HepG2 (cell line): Measurements from ENCODE around the gene VPS13D. TPM values are rescaled to one million over a fixed set of nuclear protein-coding genes. Genes with fewer than 3 reads are reported as not detected.
A peak's percentile ranks its signal among the peaks of the same experiment; 100 is the strongest.

Experiments
- ATAC-seq: fragments of 200-7000 bp; cut with Tn5 transposase; 3 replicates; pipeline ENCODE4 v1.9.1; 2020; ENCODE audit warnings: mild to moderate bottlenecking, moderate library complexity
- BruUV-seq: library from RNA; stranded (reverse); fragments of 400-500 nt; replicated peaks from 2 replicates; lab custom pipeline; 2021; lab: Mats Ljungman, UMichigan
- CTCF ChIA-PET: fragments of 300-600 bp; formaldehyde crosslinking; extraction: SDS; loops from one replicate; lab custom pipeline; 2021; ENCODE audit warnings: low total read pairs, inconsistent platforms, low intra/inter-chr PET ratio; lab: Yijun Ruan, JAX
- POLR2A ChIA-PET: fragments of 350-600 bp; sonication (Branson Sonifier 250); formaldehyde crosslinking; loops from one replicate; lab custom pipeline; 2020; ENCODE audit warnings: antibody characterized with exemption, inconsistent platforms; lab: Yijun Ruan, JAX
- DNase-seq: peaks from one replicate; pipeline ENCODE4 v3.0.0-alpha.2; 2015; ENCODE audit warnings: low spot score
- FAIRE-seq: peaks from 3 replicates; lab custom pipeline; 2011; peaks lifted over from hg19 to GRCh38; lab: Jason Lieb, UNC
- H2AFZ ChIP-seq: one replicate; pipeline ENCODE4 v1.6.1; 2011; ENCODE audit warnings: low read length, inconsistent platforms
- H3K27ac ChIP-seq: fragments of 300-600 bp; 3 replicates; pipeline ENCODE4 v1.8.0; 2011; ENCODE audit warnings: mixed run types, mild to moderate bottlenecking, mixed read lengths, low read length, inconsistent platforms; ENCODE audit not compliant: insufficient read depth; ENCODE audit errors: extremely low read length
- H3K27me3 ChIP-seq, 2 experiments: fragments of 200-600 bp in 1 of 2; 2 replicates in 1 of 2; 3 replicates in 1 of 2; pipeline versions ENCODE4 v1.6.0 to v1.8.0; 2011; ENCODE audit warnings: low read length in 2 of 2, mild to moderate bottlenecking in 2 of 2, moderate library complexity in 2 of 2, inconsistent platforms in 1 of 2; ENCODE audit not compliant: insufficient read depth in 2 of 2, control insufficient read depth in 1 of 2
- H3K36me3 ChIP-seq, 2 experiments: fragments of 200-600 bp in 1 of 2; replicated peaks in 1 of 2; 2 replicates in 1 of 2; 3 replicates in 1 of 2; pipeline versions ENCODE4 v1.5.1 to v1.8.0; 2011; ENCODE audit warnings: low read length in 2 of 2, inconsistent platforms in 1 of 2; ENCODE audit not compliant: insufficient read depth in 2 of 2, control insufficient read depth in 1 of 2
- H3K4me1 ChIP-seq: 2 replicates; pipeline ENCODE4 v1.5.1; 2012; ENCODE audit warnings: low read length, inconsistent platforms; ENCODE audit not compliant: insufficient read depth
- H3K4me2 ChIP-seq: 2 replicates; pipeline ENCODE4 v1.6.0; 2011; ENCODE audit warnings: low read depth, low read length, inconsistent platforms
- H3K4me3 ChIP-seq, 3 experiments: fragments of 200-600 bp in 1 of 3; sonication (generic), shearing (Covaris generic) in 1 of 3; replicated peaks in 1 of 3; 2 replicates each; pipeline ENCODE4 v1.5.1; 2011 to 2016; ENCODE audit warnings: low read length in 3 of 3, inconsistent platforms in 2 of 3, low read depth in 2 of 3, mild to moderate bottlenecking in 2 of 3, control low read depth in 1 of 3, mixed read lengths in 1 of 3; ENCODE audit not compliant: insufficient read depth in 1 of 3
- H3K79me2 ChIP-seq: one replicate; pipeline ENCODE4 v1.6.1; 2011; ENCODE audit warnings: low read length, inconsistent platforms; ENCODE audit not compliant: insufficient read depth
- H3K9ac ChIP-seq: 2 replicates; pipeline ENCODE4 v1.6.0; 2011; ENCODE audit warnings: mild to moderate bottlenecking, low read depth, low read length, inconsistent platforms; ENCODE audit not compliant: insufficient read depth
- H3K9me3 ChIP-seq: 2 replicates; pipeline ENCODE4 v1.5.1; 2012; ENCODE audit warnings: mild to moderate bottlenecking, low read length
- H4K20me1 ChIP-seq: 2 replicates; pipeline ENCODE4 v1.6.0; 2011; ENCODE audit warnings: inconsistent platforms, mild to moderate bottlenecking, low read length, moderate library complexity; ENCODE audit not compliant: insufficient read depth
- CEBPB ChIP-seq: IDR thresholded peaks from 2 replicates; pipeline ENCODE4 v1.6.1; 2011; ENCODE audit warnings: low read depth, low read length, improper control_type of control experiment, borderline replicate concordance
- CENPT ChIP-seq: sonication (generic); formaldehyde crosslinking; IDR thresholded peaks from 2 replicates; pipeline ENCODE4 v1.8.0; 2022; ENCODE audit warnings: low read depth, mild to moderate bottlenecking, moderate library complexity, missing genetic modification reagents
- CHD4 ChIP-seq: fragments of 200-600 bp; sonication (generic); IDR thresholded peaks from 2 replicates; pipeline ENCODE4 v1.7.0; 2017; ENCODE audit warnings: mild to moderate bottlenecking, low read length, borderline replicate concordance
- EEA1 ChIP-seq: sonication (generic); formaldehyde crosslinking; IDR thresholded peaks from 2 replicates; pipeline ENCODE4 v1.5.1; 2020; ENCODE audit warnings: mild to moderate bottlenecking, missing genetic modification reagents, borderline replicate concordance
- PHF21A ChIP-seq: sonication (generic); formaldehyde crosslinking; IDR thresholded peaks from 2 replicates; pipeline ENCODE4 v1.5.0; 2020; ENCODE audit warnings: mild to moderate bottlenecking, missing genetic modification reagents
- SRSF4 ChIP-seq: fragments of 200-400 bp; formaldehyde crosslinking; IDR thresholded peaks from one replicate; pipeline ENCODE4 v1.6.1; 2018; ENCODE audit warnings: mild to moderate bottlenecking, low read depth, low read length, moderate library complexity; ENCODE audit not compliant: poor library complexity, severe bottlenecking
- STAG1 ChIP-seq: sonication (generic); formaldehyde crosslinking; IDR thresholded peaks from 2 replicates; pipeline ENCODE4 v1.4.0; 2020; ENCODE audit warnings: missing genetic modification reagents
- ZBTB8A ChIP-seq: sonication (generic); formaldehyde crosslinking; IDR thresholded peaks from 2 replicates; pipeline ENCODE4 v1.4.0; 2020; ENCODE audit warnings: mild to moderate bottlenecking, low read depth, missing genetic modification reagents, borderline replicate concordance
- ZFP36L2 ChIP-seq: sonication (generic); formaldehyde crosslinking; IDR thresholded peaks from 2 replicates; pipeline ENCODE4 v1.4.0; 2020; ENCODE audit warnings: missing genetic modification reagents
- ZNF282 ChIP-seq: fragments of 450-650 bp; IDR thresholded peaks from 2 replicates; pipeline ENCODE4 v1.6.1; 2018; ENCODE audit not compliant: partially characterized antibody
- ZNF296 ChIP-seq: sonication (generic); formaldehyde crosslinking; conservative IDR thresholded peaks from 2 replicates; pipeline ENCODE4 v1.5.0; 2020; ENCODE audit warnings: mild to moderate bottlenecking, missing genetic modification reagents
- ZNF644 ChIP-seq: IDR thresholded peaks from 2 replicates; pipeline ENCODE4 v1.6.1; 2016; ENCODE audit warnings: low read depth
- WGBS: methylation state at CpG from one replicate; pipeline ENCODE4 v1.1.6; 2017; ENCODE audit warnings: low lambda C conversion rate; 5-methylcytosine and 5-hydroxymethylcytosine counted together
- in situ Hi-C: cut with HindIII; loops from 2 replicates; pipeline ENCODE4 v1.10.0; 2017; ENCODE audit warnings: low pct_unique_long_range_greater_than_20kb; ENCODE audit not compliant: extremely low pct_ligation_motif_present
- intact Hi-C: fragments of 100-400 bp; cut with micrococcal nuclease; formaldehyde crosslinking; loops from one replicate; pipeline ENCODE4 v1.10.0; 2022; ENCODE audit not compliant: unreplicated experiment
- polyA plus RNA-seq, 8 experiments: library from polyadenylated mRNA; depleted of rRNA in 3 of 8; stranded (reverse) in 7 of 8; unstranded in 1 of 8; fragments of >200 nt; fragmentation: Illumina TruSeq in 4 of 8; extraction: Trizol in 4 of 8; gene quantifications; 2 replicates each; pipeline versions ENCODE4 v1.2.1 to v1.2.3, GENCODE V29; 2011 to 2016; ENCODE audit warnings: low read depth in 4 of 8, missing spikeins in 1 of 8, mixed read lengths in 1 of 8; ENCODE audit not compliant: insufficient read depth in 1 of 8
- total RNA-seq, 5 experiments: library from RNA; depleted of rRNA; stranded (reverse); fragments of >200 nt; fragmentation: Illumina TruSeq; extraction: Trizol; gene quantifications; 2 replicates each; pipeline ENCODE4 v1.2.3, GENCODE V29; 2016; ENCODE audit warnings: low read depth in 1 of 5
- TF ChIP-seq, protein P1 (sequence below): sonication (generic); formaldehyde crosslinking; IDR thresholded peaks from 2 replicates; pipeline ENCODE4 v1.5.0; 2020; ENCODE audit warnings: mild to moderate bottlenecking, missing genetic modification reagents, moderate library complexity
- TF ChIP-seq, protein P2 (sequence below): sonication (generic); formaldehyde crosslinking; IDR thresholded peaks from 2 replicates; pipeline ENCODE4 v1.8.1; 2023; ENCODE audit warnings: missing genetic modification reagents, inconsistent platforms, borderline replicate concordance

The VPS13D gene
- total and polyA plus RNA-seq, 2 of the 13 experiments (the other 11 are each of a cell fraction or from before 2014, with no cell fraction given): 8.6 to 13.9 TPM

DNA sequence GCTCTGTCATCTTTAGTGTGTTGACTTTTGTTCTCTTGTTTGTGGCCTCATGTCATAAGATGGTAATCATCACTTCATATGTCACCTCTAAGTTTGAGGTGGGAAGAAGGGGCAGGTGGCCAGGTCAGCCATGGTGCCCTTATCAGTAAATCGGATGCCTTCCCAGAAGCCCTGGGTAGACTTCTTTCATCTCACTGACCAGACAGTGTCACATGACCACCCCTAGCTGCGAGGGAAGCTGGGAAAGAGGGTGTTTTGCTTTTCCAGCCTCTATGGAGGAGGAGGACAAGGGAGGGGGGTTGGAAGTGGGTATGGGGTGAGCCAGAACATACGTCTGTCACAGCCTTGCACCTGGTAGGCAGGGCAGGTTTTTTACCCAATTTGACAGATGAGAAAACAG lies 34.4 kb upstream of the VPS13D start:
- H3K4me2 ChIP-seq: no peak overlapping the region
- H3K9me3 ChIP-seq: no peaks in the 10 kb centered on the region
- no peak for TF ChIP-seq CHD4
- no peak for TF ChIP-seq PHF21A (CRISPR knock-in tag)
- TF ChIP-seq ZNF644 (CRISPR knock-in tag): no peak
- TF ChIP-seq ZFP36L2 (CRISPR knock-in tag): no peak
- no peak for TF ChIP-seq ZNF282
- no peak for TF ChIP-seq EEA1 (CRISPR knock-in tag)
- no peak for TF ChIP-seq SRSF4
- H3K79me2 ChIP-seq: no peaks in the 10 kb centered on the region
- intact Hi-C loops: no loop called here
- peaks cover 3 to 27% of the 10 kb centered on the region in 2 experiments; a peak in 3 of 5 replicates for H3K27me3 ChIP-seq
- ChIA-PET POLR2A (no interaction called here), CTCF (no interaction called here)
- FAIRE-seq (no peak), ATAC-seq (no peak), DNase-seq (no peak)
- 14% methylated on average over 3 of the region's 3 CpGs for WGBS
- no peak overlapping the region for H2AFZ ChIP-seq
- H3K36me3 ChIP-seq: no peaks in the 10 kb centered on the region
- no peak overlapping the region for H3K4me3 ChIP-seq
- BruUV-seq: no TSS peak
- H3K4me1 ChIP-seq: peaks cover 17% of the 10 kb centered on the region
- no peak overlapping the region for H3K9ac ChIP-seq
- no peak overlapping the region for H3K27ac ChIP-seq
- in situ Hi-C loops: no loop called here
- no peaks in the 10 kb centered on the region for H4K20me1 ChIP-seq

DNA sequence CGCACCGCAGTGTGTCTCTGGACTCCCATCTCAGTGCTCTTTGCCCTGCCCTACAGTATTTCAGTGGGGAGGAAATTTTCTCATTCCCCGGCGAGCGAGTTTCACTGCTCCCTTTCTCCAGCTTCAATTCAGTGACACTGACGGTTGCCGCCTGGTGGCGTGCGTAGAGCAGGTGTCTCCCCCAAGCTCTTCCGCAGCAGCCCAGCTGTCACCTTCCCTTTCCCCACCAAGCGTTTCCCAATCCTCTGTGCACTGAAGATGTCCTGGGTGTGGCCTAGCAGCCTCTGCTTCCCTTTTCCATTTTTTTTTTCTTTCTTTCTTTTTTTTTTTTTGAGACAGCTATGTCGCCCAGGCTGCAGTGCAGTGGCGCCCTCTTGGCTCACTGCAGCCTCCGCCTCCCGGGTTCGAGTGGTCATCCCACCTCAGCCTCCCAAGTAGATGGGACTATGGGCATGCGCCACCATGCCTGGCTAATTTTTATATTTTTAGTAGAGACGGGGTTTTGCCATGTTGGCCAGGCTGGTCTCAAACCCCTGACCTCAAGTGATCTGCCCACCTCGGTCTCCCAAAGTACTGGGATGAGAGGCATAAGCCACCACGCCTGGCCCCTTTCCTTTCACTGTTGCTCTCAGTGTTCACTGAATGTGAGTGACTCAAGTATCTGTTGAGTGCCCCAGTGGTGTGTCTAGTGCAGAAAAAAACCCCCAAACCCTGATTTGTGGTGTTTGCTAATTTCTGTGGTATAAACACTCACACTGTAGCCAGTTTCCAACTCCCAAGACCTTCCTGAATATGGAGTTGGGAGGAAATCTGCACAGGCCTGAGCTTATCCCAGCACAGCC lies 33.0 kb upstream of the VPS13D start:
- H4K20me1 ChIP-seq: no peaks in the 10 kb centered on the region
- H3K27me3 ChIP-seq: peaks cover 3 to 14% of the 10 kb centered on the region in 2 experiments; a peak in 3 of 5 replicates
- no peak overlapping the region for H3K4me3 ChIP-seq
- H3K4me2 ChIP-seq: no peak overlapping the region
- H3K9ac ChIP-seq: no peak overlapping the region
- BruUV-seq: no TSS peak
- H3K79me2 ChIP-seq: no peaks in the 10 kb centered on the region
- H3K9me3 ChIP-seq: no peaks in the 10 kb centered on the region
- WGBS: 51% methylated on average over 18 of the region's 20 CpGs
- no peak overlapping the region for H3K27ac ChIP-seq
- ChIA-PET CTCF (no interaction called here), POLR2A (no interaction called here)
- peaks cover 21% of the 10 kb centered on the region for H3K4me1 ChIP-seq
- intact Hi-C loops (no loop called here), in situ Hi-C loops (no loop called here)
- FAIRE-seq (peak; percentile 21), DNase-seq (peak; percentile 35), ATAC-seq (peak; percentile 57)
- no peak overlapping the region for H2AFZ ChIP-seq
- TF ChIP-seq ZBTB8A (CRISPR knock-in tag) (no peak), STAG1 (CRISPR knock-in tag) (peak; percentile 29), CEBPB (peak; percentile 4; the same call in 1 of the 2 replicates), ZNF296 (CRISPR knock-in tag) (no peak), CENPT (no peak)
- TF ChIP-seq, protein P1, sequence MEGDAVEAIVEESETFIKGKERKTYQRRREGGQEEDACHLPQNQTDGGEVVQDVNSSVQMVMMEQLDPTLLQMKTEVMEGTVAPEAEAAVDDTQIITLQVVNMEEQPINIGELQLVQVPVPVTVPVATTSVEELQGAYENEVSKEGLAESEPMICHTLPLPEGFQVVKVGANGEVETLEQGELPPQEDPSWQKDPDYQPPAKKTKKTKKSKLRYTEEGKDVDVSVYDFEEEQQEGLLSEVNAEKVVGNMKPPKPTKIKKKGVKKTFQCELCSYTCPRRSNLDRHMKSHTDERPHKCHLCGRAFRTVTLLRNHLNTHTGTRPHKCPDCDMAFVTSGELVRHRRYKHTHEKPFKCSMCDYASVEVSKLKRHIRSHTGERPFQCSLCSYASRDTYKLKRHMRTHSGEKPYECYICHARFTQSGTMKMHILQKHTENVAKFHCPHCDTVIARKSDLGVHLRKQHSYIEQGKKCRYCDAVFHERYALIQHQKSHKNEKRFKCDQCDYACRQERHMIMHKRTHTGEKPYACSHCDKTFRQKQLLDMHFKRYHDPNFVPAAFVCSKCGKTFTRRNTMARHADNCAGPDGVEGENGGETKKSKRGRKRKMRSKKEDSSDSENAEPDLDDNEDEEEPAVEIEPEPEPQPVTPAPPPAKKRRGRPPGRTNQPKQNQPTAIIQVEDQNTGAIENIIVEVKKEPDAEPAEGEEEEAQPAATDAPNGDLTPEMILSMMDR: peak; percentile 51
- TF ChIP-seq, protein P2, sequence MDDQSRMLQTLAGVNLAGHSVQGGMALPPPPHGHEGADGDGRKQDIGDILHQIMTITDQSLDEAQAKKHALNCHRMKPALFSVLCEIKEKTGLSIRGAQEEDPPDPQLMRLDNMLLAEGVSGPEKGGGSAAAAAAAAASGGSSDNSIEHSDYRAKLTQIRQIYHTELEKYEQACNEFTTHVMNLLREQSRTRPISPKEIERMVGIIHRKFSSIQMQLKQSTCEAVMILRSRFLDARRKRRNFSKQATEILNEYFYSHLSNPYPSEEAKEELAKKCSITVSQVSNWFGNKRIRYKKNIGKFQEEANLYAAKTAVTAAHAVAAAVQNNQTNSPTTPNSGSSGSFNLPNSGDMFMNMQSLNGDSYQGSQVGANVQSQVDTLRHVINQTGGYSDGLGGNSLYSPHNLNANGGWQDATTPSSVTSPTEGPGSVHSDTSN (CRISPR knock-in tag): no peak
- no peaks in the 10 kb centered on the region for H3K36me3 ChIP-seq
